WERI-Rb-1 (cell line): ENCODE data around the gene LRCH1.

ENCODE experiments used
- DNase-seq: peaks from one replicate; pipeline ENCODE4 v3.0.0-alpha.2; 2020
- H3K27ac ChIP-seq: fragments of 250-450 bp; sonication (Bioruptor Pico); 2 replicates; pipeline ENCODE4 v1.5.1; 2020; ENCODE audit warnings: mild to moderate bottlenecking, moderate library complexity
- H3K27me3 ChIP-seq: fragments of 250-450 bp; sonication (Bioruptor Pico); 2 replicates; pipeline ENCODE4 v1.5.1; 2021; ENCODE audit warnings: mild to moderate bottlenecking, low read depth, moderate library complexity; ENCODE audit not compliant: insufficient read depth, severe bottlenecking
- H3K36me3 ChIP-seq: fragments of 250-450 bp; sonication (Bioruptor Pico); 2 replicates; pipeline ENCODE4 v1.5.1; 2020; ENCODE audit warnings: mild to moderate bottlenecking, moderate library complexity
- H3K4me3 ChIP-seq: 2 replicates; pipeline ENCODE4 v1.5.1; 2011; ENCODE audit warnings: low read depth, mild to moderate bottlenecking, control low read depth, low read length
- H3K9me3 ChIP-seq: fragments of 250-450 bp; sonication (Bioruptor Pico); 2 replicates; pipeline ENCODE4 v1.5.1; 2021; ENCODE audit warnings: mild to moderate bottlenecking, moderate library complexity; ENCODE audit not compliant: severe bottlenecking
- CTCF ChIP-seq: IDR thresholded peaks from 2 replicates; pipeline ENCODE4 v1.5.1; 2011; ENCODE audit warnings: low read depth, mild to moderate bottlenecking, control low read depth, inconsistent platforms, low read length

Gene LRCH1

GRCh38 chr13:46544811-46545210 lies 8.2 kb upstream of the LRCH1 start:
- H3K4me3 ChIP-seq, result no peak overlapping the region
- H3K9me3 ChIP-seq, result no peaks in the 10 kb centered on the region
- no peak for TF ChIP-seq CTCF
- no peak for DNase-seq
- no peaks in the 10 kb centered on the region for H3K36me3 ChIP-seq
- H3K27me3 ChIP-seq, result no peaks in the 10 kb centered on the region
- H3K27ac ChIP-seq, result no peak overlapping the region

- H3K27me3 ChIP-seq, result no peaks in the 10 kb centered on the region
- H3K4me3 ChIP-seq, result no peak overlapping the region
- no peak for DNase-seq
- H3K36me3 ChIP-seq, result no peaks in the 10 kb centered on the region
- H3K27ac ChIP-seq, result no peak overlapping the region
- H3K9me3 ChIP-seq, result no peaks in the 10 kb centered on the region
- TF ChIP-seq CTCF, result no peak
Observed at GRCh38 chr13:46546084-46546768, 6.7 kb upstream of the LRCH1 start.

- no peak overlapping the region for H3K27ac ChIP-seq
- no peaks in the 10 kb centered on the region for H3K27me3 ChIP-seq
- H3K4me3 ChIP-seq, result no peak overlapping the region
- TF ChIP-seq CTCF, result no peak
- peaks cover 10% of the 10 kb centered on the region; the same call in 1 of the 2 replicates for H3K36me3 ChIP-seq
- no peaks in the 10 kb centered on the region for H3K9me3 ChIP-seq
- no peak for DNase-seq
Observed at GRCh38 chr13:46550822-46551221, 2.1 kb upstream of the LRCH1 start.

GRCh38 chr13:46551410-46552302 lies 1.3 kb upstream of the LRCH1 start:
- Histone ChIP-seq H3K27me3 (no peaks in the 10 kb centered on the region), H3K36me3 (peaks cover 10% of the 10 kb centered on the region; the same call in 1 of the 2 replicates), H3K27ac (peak overlapping the region; percentile 99), H3K9me3 (no peaks in the 10 kb centered on the region), H3K4me3 (peak overlapping the region; percentile 99)
- peak; percentile 86 for TF ChIP-seq CTCF
- peak; percentile 89 for DNase-seq

- Histone ChIP-seq H3K27me3 (no peaks in the 10 kb centered on the region), H3K4me3 (peak overlapping the region; percentile 99), H3K36me3 (peaks cover 10% of the 10 kb centered on the region; the same call in 1 of the 2 replicates), H3K9me3 (no peaks in the 10 kb centered on the region), H3K27ac (peak overlapping the region; percentile 99)
- TF ChIP-seq CTCF, result no peak
- DNase-seq, result no peak
Observed at GRCh38 chr13:46552303-46552682, 677 bp upstream of the LRCH1 start.
